Uterus (tissue), 4 donors: Measurements from ENCODE around the gene GNPAT. TPM values are rescaled to one million over a fixed set of nuclear protein-coding genes. Genes with fewer than 3 reads are reported as not detected.

Experiments used
- DNase-seq, 2 donors: peaks; one replicate each; pipeline ENCODE4 v3.0.0-alpha.2; 2019 to 2020
- H3K27ac ChIP-seq, 2 donors: fragments of 200-600 bp; sonication (generic); 1 replicate in 1 of 2; 2 replicates in 1 of 2; pipeline ENCODE4 v1.5.1; 2016 to 2018
- H3K27me3 ChIP-seq, 2 donors: fragments of 200-600 bp; sonication (generic); one replicate each; pipeline ENCODE4 v1.5.1; 2018 to 2019; ENCODE audit warnings: control low read depth in 1 of 2
- H3K36me3 ChIP-seq, 2 donors: fragments of 200-600 bp; sonication (generic); one replicate each; pipeline ENCODE4 v1.5.1; 2019; ENCODE audit warnings: control low read depth in 1 of 2
- H3K4me1 ChIP-seq, 2 donors: fragments of 200-600 bp; sonication (generic); one replicate each; pipeline ENCODE4 v1.5.1; 2018 to 2019; ENCODE audit warnings: control low read depth in 1 of 2
- H3K4me3 ChIP-seq, 2 donors: fragments of 200-600 bp; sonication (generic); 1 replicate in 1 of 2; 2 replicates in 1 of 2; pipeline ENCODE4 v1.5.1; 2018 to 2019; ENCODE audit warnings: mild to moderate bottlenecking in 1 of 2
- H3K9me3 ChIP-seq, 2 donors: fragments of 200-600 bp; sonication (generic); one replicate each; pipeline ENCODE4 v1.5.1; 2019; ENCODE audit warnings: control low read depth in 1 of 2
- CTCF ChIP-seq, 4 experiments: fragments of 200-600 bp in 2 of 4; fragments of 450-650 bp in 2 of 4; sonication (generic) in 2 of 4; IDR thresholded peaks; one replicate each; pipeline ENCODE4 v1.5.1; 2016 to 2019; ENCODE audit warnings: antibody characterized with exemption in 4 of 4, mild to moderate bottlenecking in 2 of 4, moderate library complexity in 1 of 4
- POLR2A ChIP-seq, 2 donors: fragments of 450-650 bp; IDR thresholded peaks; one replicate each; pipeline ENCODE4 v1.6.1; 2016; ENCODE audit warnings: antibody characterized with exemption in 2 of 2, mild to moderate bottlenecking in 1 of 2, moderate library complexity in 1 of 2
- intact Hi-C: fragments of 100-400 bp; cut with DNase I; formaldehyde crosslinking; loops from one replicate; pipeline ENCODE4 v1.15.1; 2023; ENCODE audit warnings: low total_unique reads
- total RNA-seq, 4 donors: library from RNA; depleted of rRNA in 3 of 4; stranded (reverse); fragments of >200 nt in 3 of 4; gene quantifications; one replicate each; pipeline versions ENCODE4 v1.1.0 to v1.2.4, GENCODE V29; 2014 to 2023
- donor health status: DM: yes; HTN: yes; CAD: no.

Gene GNPAT
- total RNA-seq: 10 to 100 TPM in 3 of 4 donors, 1 to 10 TPM in 1; 8.2 to 56.1 (median 32.7) TPM

- Histone ChIP-seq H3K36me3 (no peaks in the 10 kb centered on the region), H3K4me3 (peak within 1 kb of the TSS; percentile 67 to 77), H3K27me3 (no peaks in the 10 kb centered on the region), H3K4me1 (no peaks in the 10 kb centered on the region), H3K27ac (peak within 1 kb of the TSS; percentile 80 to 83), H3K9me3 (no peaks in the 10 kb centered on the region)
- DNase-seq: peak; percentile 80 to 87
- TF ChIP-seq CTCF (IDR thresholded peaks at IDR 0.05): peak in 2 of 4 experiments; percentile 16 to 21
- TF ChIP-seq POLR2A (IDR thresholded peaks at IDR 0.05): peak; percentile 59 to 84
- intact Hi-C loops: no loop called here
Measured at GRCh38 chr1:231240883-231241735, at the start of gene GNPAT. Gene GNPAT (plus strand): TSS chr1:231241212. CDS start chr1:231241379, 167 bp downstream.

- Histone ChIP-seq H3K4me3 (no peak overlapping the region), H3K27me3 (no peaks in the 10 kb centered on the region), H3K36me3 (no peaks in the 10 kb centered on the region), H3K4me1 (no peaks in the 10 kb centered on the region), H3K9me3 (no peaks in the 10 kb centered on the region), H3K27ac (no peak overlapping the region)
- intact Hi-C loops: no loop called here
- peak in 1 of 2 donors; percentile 54 for DNase-seq
- TF ChIP-seq POLR2A (IDR thresholded peaks at IDR 0.05): no peak
- no peak for TF ChIP-seq CTCF (IDR thresholded peaks at IDR 0.05)
Measured at GRCh38 chr1:231192620-231193163, 48.3 kb upstream of the GNPAT start.

- intact Hi-C loops: no loop called here
- TF ChIP-seq POLR2A (IDR thresholded peaks at IDR 0.05) (no peak), CTCF (IDR thresholded peaks at IDR 0.05) (no peak)
- Histone ChIP-seq H3K27me3 (no peaks in the 10 kb centered on the region), H3K4me1 (no peaks in the 10 kb centered on the region), H3K9me3 (no peaks in the 10 kb centered on the region), H3K4me3 (no peak overlapping the region), H3K27ac (no peak overlapping the region), H3K36me3 (no peaks in the 10 kb centered on the region)
- no peak for DNase-seq
Measured at GRCh38 chr1:231193710-231194340, 47.2 kb upstream of the GNPAT start.

GRCh38 chr1:231194476-231194842 lies 46.6 kb upstream of the GNPAT start:
- Histone ChIP-seq H3K27me3 (no peaks in the 10 kb centered on the region), H3K9me3 (no peaks in the 10 kb centered on the region), H3K36me3 (no peaks in the 10 kb centered on the region), H3K4me1 (no peaks in the 10 kb centered on the region), H3K27ac (no peak overlapping the region), H3K4me3 (no peak overlapping the region)
- intact Hi-C loops: no loop called here
- TF ChIP-seq POLR2A (IDR thresholded peaks at IDR 0.05): no peak
- TF ChIP-seq CTCF (IDR thresholded peaks at IDR 0.05): no peak
- DNase-seq: no peak
